HG03066 (cell line): ENCODE results near the gene TRAPPC14.

Experiments
- ATAC-seq: cut with Tn5 transposase; IDR thresholded peaks from one replicate; pipeline ENCODE4 v1.9.1; 2021; ENCODE audit warnings: low read depth; ENCODE audit not compliant: unreplicated experiment

Gene TRAPPC14

GRCh38 chr7:100175296-100175935 is 16.9 kb upstream of the TRAPPC14 start:
- no peak for ATAC-seq

- no peak for ATAC-seq
Measured at GRCh38 chr7:100174582-100174981, 16.1 kb upstream of the TRAPPC14 start.

GRCh38 chr7:100173806-100174495 is 15.4 kb upstream of the TRAPPC14 start:
- no peak for ATAC-seq

GRCh38 chr7:100171840-100172239 is 13.3 kb upstream of the TRAPPC14 start:
- ATAC-seq, result no peak

GRCh38 chr7:100171087-100171681 is 12.7 kb upstream of the TRAPPC14 start:
- no peak for ATAC-seq

- no peak for ATAC-seq
Measured at GRCh38 chr7:100170101-100170897, 11.8 kb upstream of the TRAPPC14 start.

GRCh38 chr7:100169147-100169850 is 10.8 kb upstream of the TRAPPC14 start:
- ATAC-seq, result no peak

GRCh38 chr7:100167912-100168323 is 9.4 kb upstream of the TRAPPC14 start:
- ATAC-seq, result no peak

GRCh38 chr7:100166970-100167911 is 8.7 kb upstream of the TRAPPC14 start:
- no peak for ATAC-seq

- no peak for ATAC-seq
Measured at GRCh38 chr7:100166317-100166940, 7.9 kb upstream of the TRAPPC14 start.

GRCh38 chr7:100163871-100164270 is 5.3 kb upstream of the TRAPPC14 start:
- no peak for ATAC-seq

- no peak for ATAC-seq
Measured at GRCh38 chr7:100163006-100163531, 4.5 kb upstream of the TRAPPC14 start.

- no peak for ATAC-seq
Measured at GRCh38 chr7:100160067-100160466, 1.5 kb upstream of the TRAPPC14 start.

- no peak for ATAC-seq
Measured at GRCh38 chr7:100159099-100159623, 638 bp upstream of the TRAPPC14 start.

- ATAC-seq, result no peak
Measured at GRCh38 chr7:100157334-100158228, 942 bp downstream of the TRAPPC14 start.

GRCh38 chr7:100157069-100157333 is 1.5 kb downstream of the TRAPPC14 start:
- no peak for ATAC-seq

- ATAC-seq, result no peak
Measured at GRCh38 chr7:100156331-100157068, 2.0 kb downstream of the TRAPPC14 start.
